HG02588 (cell line): ENCODE results near the gene NOXRED1.

Experiments
- ATAC-seq: cut with Tn5 transposase; IDR thresholded peaks from one replicate; pipeline ENCODE4 v1.9.1; 2021; ENCODE audit warnings: mild to moderate bottlenecking, moderate library complexity; ENCODE audit not compliant: unreplicated experiment

NOXRED1 gene

DNA sequence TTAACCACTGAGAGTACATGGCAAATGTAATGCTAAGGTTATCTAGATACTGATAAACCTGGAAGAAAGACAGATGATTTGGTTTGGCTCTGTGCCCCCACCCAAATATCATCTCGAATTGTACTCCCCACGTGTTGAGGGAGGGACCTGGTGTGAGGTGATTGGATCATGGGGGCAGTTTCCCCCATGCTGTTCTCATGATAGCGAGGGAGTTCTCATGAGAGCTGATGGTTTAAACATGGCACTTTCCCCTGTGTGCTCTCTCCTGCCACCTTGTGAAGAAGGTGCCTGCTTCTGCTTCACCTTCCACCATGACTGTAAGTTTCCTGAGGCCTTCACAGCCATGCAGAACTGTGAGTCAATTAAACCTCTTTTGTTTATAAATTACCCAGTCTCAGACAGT is 14.2 kb downstream of the NOXRED1 start:
- no peak for ATAC-seq

DNA sequence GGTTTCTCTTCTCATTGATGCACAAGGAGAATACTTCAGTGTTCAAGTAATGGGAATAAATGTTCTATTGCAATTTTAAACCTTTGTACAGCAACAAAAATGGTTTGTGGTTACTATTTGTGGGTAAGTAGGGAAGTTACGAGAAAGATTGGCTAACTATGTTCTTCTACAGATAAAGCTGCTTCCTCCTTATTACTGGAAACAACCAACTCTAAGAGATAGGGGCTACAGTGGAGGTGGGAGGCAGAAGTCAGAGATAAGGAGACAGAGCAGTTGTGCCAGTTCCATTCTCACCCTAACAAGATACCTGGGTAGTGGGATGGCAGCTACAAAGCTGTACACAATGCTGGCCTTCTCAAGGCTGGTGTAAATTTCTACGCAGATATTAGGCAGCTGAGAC is 16.2 kb downstream of the NOXRED1 start:
- ATAC-seq, result no peak

DNA sequence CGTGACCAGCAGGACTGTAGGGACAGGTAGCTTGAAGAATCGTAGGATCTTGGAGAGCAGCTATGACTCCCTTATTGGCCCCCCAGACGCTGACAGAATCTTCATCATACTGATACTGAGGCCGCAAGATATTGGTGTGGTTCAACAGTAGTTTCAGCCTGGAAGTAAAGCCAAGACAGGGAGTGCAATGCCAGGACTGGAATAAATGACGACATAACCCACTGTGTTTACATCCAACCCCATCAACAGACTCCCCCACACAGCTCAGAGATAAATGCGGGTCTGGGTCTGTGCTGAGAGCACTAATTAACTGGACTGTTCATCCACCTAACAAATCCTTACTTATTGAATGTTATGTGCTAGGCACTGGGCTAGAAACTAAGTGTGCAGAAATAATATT is 16.6 kb downstream of the NOXRED1 start:
- no peak for ATAC-seq

DNA sequence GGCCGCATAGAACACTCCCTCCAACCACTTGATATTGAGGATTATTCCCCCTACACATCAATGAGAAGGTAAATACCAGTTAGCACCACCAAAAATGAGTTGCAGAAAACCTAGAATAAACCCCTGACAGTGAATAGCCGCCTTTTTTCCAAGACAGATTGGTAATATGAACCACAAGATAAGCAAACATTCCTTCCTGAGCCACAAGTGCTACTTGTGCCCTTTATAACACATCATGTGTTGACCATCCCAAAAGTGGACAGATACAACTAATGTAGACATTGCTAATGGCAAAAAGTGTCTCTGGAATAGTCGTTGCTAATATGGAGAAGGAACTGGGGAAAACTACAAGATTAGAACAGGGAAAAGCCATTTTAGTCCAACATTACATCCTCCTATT is 17.2 kb downstream of the NOXRED1 start:
- no peak for ATAC-seq

DNA sequence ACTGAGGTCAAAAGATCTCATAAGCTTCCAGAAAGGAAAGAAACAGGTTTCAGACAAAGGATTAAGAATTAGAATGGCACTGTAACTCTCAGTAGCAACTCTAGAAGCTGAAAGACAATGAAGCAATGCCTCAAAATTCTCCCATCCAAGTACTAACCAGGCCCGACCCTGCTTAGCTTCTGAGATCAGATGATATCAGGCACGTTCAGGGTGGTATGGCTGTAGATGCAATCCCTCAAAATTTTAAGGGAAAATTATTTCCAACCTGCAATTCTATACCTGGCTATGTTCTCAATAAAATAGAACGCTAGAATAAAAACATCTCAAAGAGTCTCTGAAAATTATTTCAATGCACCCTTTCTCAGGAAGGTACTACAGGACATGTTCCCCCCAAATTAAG is 19.6 kb downstream of the NOXRED1 start:
- no peak for ATAC-seq

DNA sequence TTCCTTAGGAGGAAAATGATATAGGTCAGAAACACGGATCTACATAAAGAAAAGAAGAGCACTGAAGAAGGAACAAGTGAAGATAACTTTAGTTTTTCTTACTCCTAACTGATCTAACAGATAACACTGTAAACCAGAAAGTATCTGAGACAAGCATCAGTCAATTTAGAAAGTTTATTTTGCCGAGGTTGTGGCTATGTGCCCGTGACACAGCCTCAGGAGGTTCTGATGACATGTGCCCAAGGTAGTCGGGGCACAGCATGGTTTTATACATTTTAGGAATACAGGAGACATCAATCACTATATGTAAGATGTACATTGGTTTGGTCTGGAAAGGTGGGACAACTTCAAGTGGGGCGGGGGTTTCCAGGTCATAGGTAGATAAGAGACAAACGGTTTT is 23.1 kb downstream of the NOXRED1 start:
- ATAC-seq, result no peak

DNA sequence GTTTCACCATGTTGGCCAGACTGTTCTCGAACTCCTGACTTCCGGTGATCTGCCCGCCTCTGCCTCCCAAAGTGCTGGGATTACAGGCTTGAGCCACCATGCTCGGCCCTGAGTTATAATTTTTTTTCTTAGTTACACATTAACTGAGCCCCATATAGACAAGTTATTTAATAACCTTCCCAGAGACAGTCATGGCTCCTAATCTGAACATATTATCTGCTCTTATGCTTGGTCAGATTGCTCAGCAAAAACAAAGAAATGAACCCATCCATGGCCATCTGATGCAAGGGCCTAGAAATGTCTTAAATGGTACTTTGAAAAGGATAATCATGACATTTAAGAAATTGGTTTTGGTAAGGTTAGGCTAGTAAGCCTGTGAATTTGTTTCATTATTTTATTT is 33.1 kb downstream of the NOXRED1 start:
- ATAC-seq, result no peak

DNA sequence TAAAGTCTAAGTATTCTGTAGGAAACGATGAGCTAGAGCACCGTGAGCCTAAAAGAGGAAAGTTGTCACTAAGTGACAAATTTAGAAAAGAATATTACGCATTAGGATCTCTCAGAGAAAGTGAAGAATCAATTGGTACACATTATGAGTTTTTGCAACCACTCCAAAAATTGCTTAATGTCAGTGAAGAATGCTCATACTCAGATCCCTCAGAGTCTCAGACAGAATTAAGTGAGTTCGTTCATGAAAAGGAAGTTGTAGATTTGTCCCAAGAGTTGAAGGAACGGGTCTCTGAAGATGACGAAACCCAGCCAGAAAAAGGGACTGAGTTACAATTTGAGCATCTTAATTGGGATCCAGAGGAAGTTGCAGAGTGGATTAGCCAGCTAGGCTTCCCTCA is 44.6 kb downstream of the NOXRED1 start:
- ATAC-seq, result no peak

DNA sequence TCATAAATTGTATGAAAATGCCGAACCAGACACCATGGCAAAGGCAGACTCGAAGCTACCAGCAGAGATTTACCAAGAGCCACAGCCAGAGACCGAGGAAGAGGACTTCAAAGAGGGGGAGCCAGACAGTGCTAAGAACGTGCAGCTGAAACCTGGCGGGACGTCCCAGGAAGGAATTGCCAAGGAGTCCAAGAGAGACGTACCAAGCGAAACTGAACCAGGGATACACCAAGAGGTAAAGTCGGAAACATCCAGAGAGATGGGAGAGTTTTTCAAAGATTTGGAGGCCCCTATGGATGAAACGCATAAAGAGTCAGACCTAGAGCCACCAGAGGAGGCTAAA is 45.9 kb downstream of the NOXRED1 start:
- ATAC-seq, result no peak

DNA sequence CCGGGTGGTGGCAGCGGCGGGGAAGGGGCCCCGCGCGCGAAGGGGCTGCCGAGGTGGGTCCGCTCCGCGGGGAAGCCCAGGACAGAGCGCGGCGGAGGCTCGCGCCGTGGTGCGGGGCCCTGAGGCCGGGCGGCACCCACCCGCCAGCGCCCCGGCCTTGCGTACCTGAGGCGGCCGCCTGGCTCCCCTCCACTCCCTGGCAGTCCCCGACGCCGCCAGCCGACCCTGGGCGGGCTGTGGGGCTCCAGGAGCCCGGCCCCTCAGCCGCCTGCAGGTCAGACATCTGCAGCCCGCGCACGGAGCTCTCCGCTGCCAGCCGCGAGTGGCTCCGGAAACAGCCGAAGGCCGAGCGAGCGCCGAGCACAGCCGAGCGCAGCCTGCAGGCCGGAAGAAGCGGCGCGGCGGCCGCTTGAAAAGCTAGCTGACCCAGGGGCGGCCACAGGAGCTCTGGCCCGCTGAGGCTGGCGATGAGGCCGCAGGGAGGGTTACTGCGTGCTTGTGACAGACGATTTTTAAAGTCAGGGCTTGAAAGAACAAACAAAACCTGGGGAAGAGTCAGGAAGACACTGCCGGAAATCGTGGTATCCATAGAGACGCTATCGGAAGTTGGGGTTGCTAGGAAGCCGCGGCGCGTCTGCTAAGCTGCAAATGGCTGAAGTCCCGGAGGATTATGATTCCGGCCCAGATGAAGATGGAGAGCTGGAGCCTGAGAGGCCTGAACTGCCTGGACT is 46.4 kb downstream of the NOXRED1 start, which contains the start of the genes SAMD15 and TMED8:
Gene SAMD15, plus strand, starts transcription at position 609 of the 731 bp plus-strand sequence. Its CDS starts 40 bp downstream, at position 649.
Gene TMED8, minus strand, starts transcription at position 324 of the 731 bp plus-strand sequence. Its CDS starts 41 bp downstream, at position 283.
- peak; percentile 83 for ATAC-seq

DNA sequence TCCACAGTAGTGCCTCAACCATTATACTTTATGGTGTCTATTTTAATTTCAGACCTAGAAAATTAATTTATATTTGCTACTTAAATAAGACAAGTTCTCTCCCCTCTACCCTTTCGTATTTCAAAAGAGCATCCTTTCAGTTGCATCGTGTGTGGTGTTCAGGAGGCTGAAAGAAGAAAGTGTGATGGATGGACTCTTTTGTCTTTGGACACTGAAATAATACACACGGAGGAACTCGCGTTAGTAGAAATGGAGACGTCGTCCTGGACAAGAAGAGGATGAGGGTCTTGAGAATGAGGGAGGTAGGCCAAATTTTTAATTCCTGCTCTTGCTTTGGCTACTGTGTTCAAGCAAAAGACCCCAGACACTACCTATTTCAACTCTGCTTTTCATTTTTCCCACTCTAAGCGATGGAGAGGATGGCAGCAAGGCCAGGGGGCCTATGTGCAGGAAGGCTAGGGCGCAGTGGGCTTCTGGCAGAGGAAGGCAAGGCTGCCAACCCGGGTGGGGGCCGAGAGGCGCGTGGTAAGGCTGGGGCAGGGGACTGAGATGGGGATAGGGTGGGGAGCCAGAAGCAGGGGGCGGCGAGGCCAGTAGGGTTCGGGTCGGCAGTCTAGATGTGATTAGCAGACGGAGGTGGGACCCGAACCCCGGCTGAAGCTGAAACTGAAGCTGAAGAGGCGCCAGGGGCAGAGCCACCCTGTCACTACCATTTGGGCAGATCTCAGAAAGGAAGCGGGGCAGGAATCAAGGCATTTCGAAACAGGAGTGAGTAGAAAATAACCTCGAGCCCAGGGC is 47.2 kb downstream of the NOXRED1 start:
- ATAC-seq, result peak; percentile 7

DNA sequence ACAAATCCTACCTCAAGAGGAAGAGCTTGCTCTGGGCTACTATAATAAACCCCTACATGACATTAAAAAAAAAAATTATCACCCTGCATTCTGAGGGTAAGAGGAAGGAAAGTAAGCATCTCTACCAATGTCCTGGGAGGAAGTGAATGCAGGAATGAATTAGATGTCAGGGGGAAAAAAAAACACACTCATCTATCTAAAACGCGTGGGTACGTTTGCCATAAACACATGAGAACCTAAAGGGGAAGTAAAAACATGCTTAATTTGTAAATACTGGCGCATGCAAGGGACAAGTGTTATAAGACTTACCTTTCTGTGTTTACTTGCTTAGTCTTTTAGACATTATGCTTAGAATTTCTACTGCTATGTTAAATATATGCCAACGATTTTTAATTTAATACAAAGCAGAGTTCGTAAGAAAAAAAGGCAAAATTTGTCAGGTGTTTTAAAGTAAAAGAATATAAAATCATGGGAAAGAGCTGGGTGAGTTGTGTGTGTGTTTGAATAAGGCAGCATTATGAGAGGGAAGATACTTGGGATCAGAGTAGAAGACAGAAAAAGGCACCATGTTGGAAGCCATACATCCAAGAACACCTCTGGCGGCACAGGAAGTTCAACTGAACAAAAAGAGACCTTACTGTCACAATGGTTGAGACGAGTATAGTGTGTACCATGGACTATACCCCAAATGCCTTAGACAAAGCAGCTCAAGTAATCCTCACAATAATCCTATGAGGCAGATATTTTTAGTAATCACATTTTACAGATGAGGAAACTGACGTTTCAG is 48.0 kb downstream of the NOXRED1 start:
- no peak for ATAC-seq

DNA sequence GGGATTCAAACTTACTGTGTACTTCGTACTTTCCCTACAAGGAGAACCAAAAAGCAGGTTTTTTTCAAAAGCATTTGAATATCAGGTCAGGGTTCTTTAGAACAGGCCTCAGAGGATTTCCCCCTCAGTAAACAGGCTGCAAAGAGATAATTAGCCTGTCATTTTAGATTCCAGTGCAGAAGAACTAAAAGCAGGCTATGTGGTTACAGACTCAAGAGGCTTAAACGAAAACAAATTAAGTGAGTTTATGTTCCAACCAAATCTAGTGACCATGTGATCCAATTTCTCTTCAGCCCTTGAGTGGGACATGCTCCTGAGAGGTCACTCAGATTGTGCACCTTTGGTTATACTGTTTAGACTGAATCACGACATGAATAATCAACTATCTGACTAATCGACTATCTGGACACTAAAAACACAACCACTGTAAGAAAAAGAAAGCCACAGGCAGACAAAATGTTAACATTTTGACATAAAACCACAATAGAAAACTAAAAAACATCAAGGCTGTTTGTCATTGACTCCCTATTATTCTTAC is 51.0 kb downstream of the NOXRED1 start:
- ATAC-seq, result peak; percentile 31

DNA sequence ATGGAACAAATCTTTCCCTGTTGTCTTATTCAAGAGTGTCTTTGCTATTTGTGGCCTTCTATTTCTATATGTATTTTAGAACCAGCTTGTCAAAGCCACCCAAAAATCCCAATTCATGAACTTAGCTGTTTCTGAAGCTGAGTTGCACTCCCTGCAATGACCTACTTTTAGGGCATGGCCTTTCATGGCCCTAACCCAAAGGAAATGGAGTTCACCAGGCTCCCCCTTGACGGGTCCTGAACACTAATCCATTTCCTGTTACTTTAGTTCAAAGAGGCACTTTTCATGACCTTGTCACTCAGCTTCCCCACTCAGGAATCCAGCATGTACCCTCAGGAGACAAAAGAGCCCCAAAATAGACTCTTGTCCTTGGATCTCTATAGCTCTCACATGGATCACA is 54.0 kb downstream of the NOXRED1 start:
- ATAC-seq, result no peak

DNA sequence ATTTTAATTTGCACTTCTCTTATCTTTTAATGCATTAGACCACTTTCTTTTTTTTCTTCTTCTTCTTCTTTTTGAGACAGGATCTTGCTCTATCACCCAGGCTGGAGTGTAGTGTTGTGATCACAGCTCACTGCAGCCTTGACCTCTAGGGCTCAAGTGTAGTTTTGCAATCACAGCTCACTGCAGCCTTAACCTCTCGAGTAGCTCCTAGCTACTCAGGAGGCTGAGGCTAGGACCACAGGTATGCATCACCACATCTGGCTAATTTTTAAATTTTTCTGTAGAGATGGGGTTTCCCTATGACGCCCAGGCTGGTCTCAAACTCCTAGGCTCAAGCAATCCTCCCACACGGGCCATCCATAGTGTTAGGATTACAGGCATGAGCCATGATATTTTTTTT is 59.2 kb downstream of the NOXRED1 start:
- no peak for ATAC-seq

DNA sequence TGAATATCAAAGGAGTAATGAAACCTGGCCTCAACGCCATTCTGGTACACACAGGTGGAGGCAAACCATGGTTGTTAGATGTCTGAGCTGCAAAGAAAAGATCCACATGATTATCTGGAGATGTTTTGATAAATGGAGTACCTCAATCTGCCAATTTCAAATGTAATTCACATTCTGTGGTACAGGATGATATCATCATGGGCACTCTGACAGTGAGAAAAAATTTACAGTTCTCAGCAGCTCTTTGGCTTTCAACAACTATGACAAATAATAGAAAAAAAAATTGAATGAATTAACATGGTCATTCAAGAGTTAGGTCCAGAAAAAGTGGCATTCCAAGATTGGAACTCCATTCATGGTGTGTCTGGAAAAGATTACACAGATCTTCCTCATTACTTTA is 63.7 kb downstream of the NOXRED1 start:
- ATAC-seq, result no peak

DNA sequence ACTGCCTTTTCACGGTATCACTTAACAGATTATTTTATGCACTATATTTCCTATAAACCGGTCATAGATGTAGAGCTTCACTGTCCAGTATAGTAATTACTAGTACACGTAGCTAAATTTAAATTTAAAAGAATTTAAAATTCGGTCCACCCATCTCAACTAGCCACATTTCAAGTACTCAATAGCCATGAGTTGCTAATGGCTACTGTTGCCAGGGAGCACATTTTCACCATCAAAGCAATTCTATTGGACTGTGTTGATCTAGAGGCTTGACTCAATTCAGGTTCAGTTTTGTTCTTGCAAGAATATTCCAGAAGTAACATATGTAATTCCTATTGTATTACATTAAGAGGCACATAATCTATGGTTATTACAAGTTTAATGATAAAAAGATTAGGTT is 66.4 kb downstream of the NOXRED1 start:
- no peak for ATAC-seq

DNA sequence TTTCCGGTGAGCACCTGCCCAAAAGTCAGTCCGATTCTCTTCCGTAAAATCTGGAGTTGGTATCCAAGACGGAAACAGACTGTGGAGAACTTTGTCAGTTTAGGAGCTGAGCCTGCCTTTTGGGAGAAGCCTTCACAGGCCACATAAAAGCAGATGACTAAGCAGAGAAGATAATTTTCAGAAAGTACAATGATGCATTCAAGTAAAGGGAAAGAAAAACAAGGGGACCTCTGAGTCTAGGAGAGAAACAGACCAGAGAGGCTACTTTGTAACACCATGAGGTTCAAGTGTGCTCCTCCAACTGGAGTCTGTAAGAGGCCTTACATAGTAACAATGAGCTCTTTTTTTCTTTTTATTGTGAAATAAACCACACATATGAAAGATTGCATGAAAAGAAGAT is 67.5 kb downstream of the NOXRED1 start:
- no peak for ATAC-seq

DNA sequence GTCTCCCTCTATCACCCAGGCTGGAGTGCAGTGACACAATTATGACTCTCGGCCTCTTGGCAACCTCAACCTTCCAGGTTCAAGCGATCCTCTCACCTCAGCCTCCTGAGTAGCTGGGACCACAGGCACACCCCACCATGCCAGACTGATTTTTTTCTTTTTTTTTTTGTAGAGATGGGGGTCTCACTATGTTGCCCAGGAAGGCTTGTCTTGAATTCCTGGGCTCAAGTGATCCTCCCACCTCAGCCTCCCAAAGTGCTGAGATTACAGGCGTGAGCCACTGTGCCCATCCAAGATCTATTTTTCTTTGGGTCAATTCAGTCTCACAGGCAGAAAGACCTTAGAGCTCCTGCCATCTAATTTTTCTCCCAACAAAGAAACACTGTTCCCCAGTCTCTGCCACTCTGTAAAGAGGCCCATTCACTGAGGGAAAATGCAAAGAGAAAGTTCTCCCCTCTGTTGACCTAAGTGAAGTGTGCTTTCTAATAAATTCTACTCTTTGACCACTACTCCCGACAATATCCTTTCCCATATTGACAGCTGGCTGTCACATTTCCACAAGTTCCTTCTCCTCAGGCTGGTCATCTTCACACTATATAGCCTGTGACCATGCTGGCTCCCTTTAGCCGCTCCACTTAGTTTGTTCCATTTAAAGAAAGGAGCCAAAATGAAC is 69.7 kb downstream of the NOXRED1 start:
- no peak for ATAC-seq

DNA sequence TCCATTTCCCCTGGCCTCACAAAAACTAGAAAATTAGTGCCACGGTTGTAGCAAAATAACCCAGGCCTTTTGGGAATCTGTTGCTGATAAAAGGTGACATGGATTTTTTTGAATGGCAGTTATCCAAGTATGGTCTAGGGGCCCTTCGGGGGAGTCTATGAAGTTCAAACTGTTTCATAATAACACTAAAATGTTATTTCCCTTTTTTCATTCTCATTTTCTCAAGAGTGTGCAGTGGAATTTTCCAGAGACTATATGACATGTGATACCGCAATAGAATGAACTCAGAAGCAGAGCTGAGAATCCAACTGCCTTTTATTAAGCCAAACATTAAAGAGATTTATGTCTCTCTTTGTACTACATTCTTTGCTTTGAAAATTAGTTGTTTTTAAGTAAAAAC is 75.6 kb downstream of the NOXRED1 start:
- ATAC-seq, result no peak

DNA sequence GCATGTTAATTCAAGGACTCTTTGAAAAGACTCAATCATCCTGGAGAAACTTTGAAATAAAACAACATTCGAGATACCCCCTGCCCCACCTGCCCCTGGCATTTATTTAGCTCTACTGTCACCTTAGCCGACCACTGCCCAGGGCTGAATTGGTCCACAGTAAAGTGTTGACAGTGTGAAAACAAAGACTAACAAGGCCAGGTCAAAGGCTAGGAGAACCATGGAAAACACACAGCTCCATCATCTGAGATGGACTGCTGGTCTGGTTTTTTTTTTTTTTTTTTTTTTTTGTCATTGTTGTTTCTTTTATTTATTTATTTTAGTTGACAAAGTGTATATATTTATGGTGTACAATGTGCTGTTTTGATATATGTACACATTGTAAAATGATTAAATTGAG is 76.8 kb downstream of the NOXRED1 start:
- no peak for ATAC-seq
